GM20000 (cell line): ENCODE measurements around the gene WDSUB1.

ENCODE experiments used
- DNase-seq: peaks from one replicate; pipeline ENCODE4 v3.0.0; 2012; ENCODE audit warnings: low spot score
- TF ChIP-seq, protein P1 (sequence below): IDR thresholded peaks from 2 replicates; pipeline ENCODE4 v1.5.1; 2012; ENCODE audit warnings: mild to moderate bottlenecking, control low read depth; ENCODE audit errors: extremely low read depth, missing control alignments

Gene WDSUB1

DNA sequence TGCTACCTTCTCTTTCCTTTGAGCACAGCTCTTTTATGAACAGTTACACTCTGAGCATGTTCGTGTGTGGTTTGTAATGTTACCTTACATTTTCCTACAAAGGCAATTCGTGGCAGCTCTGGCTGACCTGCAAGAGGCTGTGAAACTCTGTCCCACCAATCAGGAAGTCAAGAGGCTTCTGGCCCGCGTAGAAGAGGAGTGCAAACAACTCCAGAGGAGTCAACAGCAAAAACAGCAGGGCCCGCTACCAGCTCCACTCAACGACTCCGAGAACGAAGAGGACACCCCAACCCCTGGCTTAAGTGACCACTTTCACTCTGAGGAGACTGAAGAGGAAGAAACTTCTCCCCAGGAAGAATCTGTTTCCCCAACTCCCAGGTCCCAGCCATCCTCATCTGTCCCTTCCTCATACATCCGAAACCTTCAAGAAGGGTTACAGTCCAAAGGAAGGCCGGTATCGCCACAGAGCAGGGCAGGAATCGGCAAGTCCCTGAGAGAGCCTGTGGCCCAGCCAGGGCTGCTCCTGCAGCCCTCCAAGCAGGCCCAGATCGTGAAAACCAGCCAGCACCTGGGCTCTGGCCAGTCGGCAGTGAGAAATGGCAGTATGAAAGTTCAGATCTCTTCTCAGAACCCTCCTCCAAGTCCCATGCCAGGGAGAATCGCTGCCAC lies 56.9 kb downstream of the WDSUB1 start:
- no peak for DNase-seq
- TF ChIP-seq, protein P1, sequence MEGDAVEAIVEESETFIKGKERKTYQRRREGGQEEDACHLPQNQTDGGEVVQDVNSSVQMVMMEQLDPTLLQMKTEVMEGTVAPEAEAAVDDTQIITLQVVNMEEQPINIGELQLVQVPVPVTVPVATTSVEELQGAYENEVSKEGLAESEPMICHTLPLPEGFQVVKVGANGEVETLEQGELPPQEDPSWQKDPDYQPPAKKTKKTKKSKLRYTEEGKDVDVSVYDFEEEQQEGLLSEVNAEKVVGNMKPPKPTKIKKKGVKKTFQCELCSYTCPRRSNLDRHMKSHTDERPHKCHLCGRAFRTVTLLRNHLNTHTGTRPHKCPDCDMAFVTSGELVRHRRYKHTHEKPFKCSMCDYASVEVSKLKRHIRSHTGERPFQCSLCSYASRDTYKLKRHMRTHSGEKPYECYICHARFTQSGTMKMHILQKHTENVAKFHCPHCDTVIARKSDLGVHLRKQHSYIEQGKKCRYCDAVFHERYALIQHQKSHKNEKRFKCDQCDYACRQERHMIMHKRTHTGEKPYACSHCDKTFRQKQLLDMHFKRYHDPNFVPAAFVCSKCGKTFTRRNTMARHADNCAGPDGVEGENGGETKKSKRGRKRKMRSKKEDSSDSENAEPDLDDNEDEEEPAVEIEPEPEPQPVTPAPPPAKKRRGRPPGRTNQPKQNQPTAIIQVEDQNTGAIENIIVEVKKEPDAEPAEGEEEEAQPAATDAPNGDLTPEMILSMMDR = no peak

DNA sequence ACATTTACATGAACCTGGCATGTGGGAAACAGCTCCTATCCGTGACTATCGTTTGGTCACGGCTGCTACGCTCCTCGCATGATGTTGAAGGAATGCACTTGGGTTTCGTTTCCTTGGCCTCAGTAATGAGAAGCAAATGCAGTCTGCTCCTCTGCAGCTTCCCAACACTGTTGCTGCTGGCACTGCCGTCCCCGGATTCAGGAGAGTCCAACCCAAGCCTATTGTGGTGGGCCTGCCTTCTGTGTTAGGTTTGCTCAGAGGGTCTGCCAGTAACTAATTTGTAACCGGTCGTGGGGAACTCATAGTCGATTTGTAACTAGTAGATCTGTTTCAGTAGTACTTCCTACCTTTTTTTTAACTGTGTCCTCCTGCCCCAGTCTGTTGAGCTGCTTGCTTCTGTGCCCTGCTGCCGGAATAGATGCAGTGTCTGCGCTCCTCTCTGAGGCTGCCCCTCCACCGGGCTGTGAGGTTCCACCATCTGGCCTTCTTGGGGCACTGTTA lies 58.4 kb downstream of the WDSUB1 start:
- TF ChIP-seq, protein P1 = no peak
- DNase-seq = no peak

DNA sequence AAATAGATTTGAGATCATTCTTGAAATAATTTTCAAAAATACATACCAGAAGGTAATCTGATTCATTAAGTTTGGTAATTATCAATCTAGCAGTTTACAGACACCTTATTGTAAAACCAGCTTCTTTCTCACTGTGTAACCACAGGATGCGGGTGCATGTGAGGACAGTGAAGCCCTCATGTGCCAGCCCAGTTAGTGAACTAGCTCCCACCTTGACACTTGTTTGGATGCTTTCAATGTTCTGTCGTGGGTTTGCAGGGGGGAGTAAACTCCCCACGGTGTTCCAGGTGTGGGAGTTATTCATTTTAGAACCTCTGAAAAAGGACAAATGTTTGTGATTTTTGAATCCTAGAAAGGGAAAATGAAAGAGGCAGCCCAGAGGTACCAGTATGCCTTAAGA lies 59.0 kb downstream of the WDSUB1 start:
- TF ChIP-seq, protein P1 = no peak
- no peak for DNase-seq

DNA sequence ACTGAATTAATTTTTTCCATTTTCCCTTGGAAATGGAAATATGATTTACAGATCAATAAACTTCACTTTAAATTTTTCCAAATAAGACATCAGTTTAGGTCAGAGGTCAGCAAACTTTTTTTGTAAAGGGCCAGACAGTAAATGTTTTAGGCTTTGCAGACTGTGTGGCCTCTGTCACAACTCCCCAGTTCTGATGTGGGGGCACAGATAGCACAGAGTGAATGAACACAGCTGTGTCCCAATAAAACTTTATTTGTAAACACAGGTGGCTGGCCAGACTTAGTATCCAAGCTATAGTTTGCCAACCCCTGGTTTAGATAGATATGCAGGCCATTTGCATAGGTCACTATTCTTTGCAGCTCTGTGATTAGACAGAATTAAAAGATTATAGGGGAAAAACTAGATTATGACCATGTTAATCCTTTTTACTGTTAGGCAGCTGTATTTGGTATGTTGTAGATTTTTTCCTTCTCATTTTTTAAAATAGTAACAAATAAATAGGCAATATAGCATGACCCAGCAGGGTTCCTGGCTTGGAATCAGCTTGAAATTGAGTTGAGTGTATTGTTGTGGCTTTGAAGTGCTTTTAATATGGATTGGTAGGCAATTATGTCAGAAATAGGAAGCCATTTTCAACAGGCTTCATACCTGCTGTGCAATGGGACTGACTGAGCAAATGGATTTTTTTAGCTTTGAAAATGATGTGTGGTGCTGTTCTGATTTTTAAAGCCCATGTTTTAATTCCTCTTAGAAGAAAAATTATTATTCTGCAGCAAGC lies 59.7 kb downstream of the WDSUB1 start:
- TF ChIP-seq, protein P1 = no peak
- DNase-seq = no peak

DNA sequence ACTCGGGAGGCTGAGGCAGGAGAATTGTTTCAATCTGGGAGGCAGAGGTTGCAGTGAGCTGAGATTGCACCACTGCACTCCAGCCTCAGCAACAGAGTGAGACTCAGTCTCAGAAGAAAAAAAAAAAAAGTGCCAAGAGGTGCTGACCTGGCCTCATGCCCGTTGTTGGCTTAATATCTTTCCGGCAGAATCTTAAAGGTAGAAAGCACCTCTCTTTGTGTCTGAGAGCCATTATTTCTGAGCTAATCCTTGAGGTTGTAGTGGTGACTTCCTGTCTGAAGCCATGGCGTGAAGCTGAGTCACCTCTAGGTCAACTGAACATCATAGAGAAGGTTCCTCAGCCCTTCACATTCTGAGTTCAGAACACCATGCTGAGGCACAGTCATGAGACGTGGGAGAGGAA lies 60.4 kb downstream of the WDSUB1 start:
- TF ChIP-seq, protein P1 = no peak
- peak; percentile 29 for DNase-seq

DNA sequence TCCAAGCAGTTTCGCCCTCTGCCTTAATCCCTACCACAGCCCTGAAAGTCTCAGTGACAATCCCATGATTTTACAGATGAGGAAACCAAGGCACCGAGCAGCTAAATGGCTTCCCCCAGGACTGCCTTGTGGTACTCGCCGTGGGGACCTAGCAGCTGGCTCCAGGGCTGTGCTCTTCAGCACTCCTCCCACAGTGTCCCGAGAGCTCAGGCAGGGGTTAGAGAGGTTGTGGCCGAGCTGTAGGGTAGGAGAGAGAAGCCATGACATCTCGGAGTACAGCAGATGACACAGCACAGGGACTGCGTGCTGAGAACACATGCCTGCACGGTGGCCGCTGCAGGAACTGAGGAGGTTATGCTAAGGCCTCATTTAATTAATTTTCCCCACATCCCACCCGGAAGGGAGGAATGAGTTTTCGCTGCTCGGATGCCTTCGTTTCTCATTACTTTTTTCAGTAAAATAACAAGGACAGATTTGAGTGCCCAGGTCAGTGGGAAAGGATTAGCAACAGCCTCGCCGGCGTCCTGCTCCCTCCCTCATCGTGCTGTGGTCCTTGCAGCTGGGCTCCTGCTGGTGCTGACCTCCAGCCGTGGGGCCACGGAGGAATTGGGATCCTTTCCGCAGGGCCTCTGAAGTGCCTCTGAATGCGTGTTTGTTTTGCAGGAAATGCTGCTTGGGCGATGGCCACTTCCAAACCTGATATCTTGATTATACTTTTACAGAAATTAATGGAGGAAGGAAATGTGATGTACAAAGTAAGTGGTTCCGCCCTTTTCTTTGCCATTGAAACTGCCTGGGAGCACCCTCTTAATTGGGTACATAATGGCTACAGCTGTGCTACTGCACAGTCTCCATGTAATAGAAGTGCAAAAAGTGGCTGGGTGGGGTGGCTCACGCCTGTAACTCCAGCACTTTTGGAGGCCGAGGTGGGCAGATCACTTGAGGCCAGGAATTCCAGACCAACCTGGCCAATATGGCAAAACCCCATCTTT lies 61.2 kb downstream of the WDSUB1 start:
- TF ChIP-seq, protein P1 = no peak
- no peak for DNase-seq
